A549 (cell line): ENCODE data around the gene TSTD2. TPM values are rescaled to one million over a fixed set of nuclear protein-coding genes. Genes with fewer than 3 reads are reported as not detected.

Source experiments
- ATAC-seq, 2 experiments: fragments of 200-7000 bp in 1 of 2; fragments of >200 bp in 1 of 2; cut with Nextera tagmentation in 1 of 2; cut with Tn5 transposase in 1 of 2; 3 replicates each; pipeline versions ENCODE4 v1.8.0 to v1.9.1; 2018 to 2020; ENCODE audit warnings: mild to moderate bottlenecking in 1 of 2, moderate library complexity in 1 of 2
- CTCF ChIA-PET: fragments of 300-600 bp; sonication (Branson Sonifier 250); formaldehyde crosslinking; extraction: SDS; loops from one replicate; lab custom pipeline; 2021; ENCODE audit warnings: antibody characterized with exemption, inconsistent platforms; lab: Yijun Ruan, JAX
- POLR2A ChIA-PET: fragments of 350-600 bp; formaldehyde crosslinking; extraction: SDS; loops from one replicate; lab custom pipeline; 2021; ENCODE audit warnings: antibody characterized with exemption, inconsistent platforms; lab: Yijun Ruan, JAX
- DNase-seq, 2 experiments: peaks; one replicate each; pipeline versions ENCODE4 v3.0.0 to v3.0.0-alpha.2; 2011 to 2016; ENCODE audit warnings: low read depth in 1 of 2, low spot score in 1 of 2
- FAIRE-seq: peaks from 2 replicates; lab custom pipeline; 2011; peaks lifted over from hg19 to GRCh38; lab: Jason Lieb, UNC
- H3K27ac ChIP-seq, 2 experiments: fragments of >200 bp; sonication (Bioruptor Twin); formaldehyde crosslinking; 3 replicates each; pipeline ENCODE4 v1.5.1; 2016 to 2017
- H3K4me1 ChIP-seq: fragments of >200 bp; sonication (Bioruptor Twin); formaldehyde crosslinking; 3 replicates; pipeline ENCODE4 v1.6.1; 2016
- H3K4me2 ChIP-seq: fragments of >200 bp; sonication (Bioruptor Twin); formaldehyde crosslinking; 3 replicates; pipeline ENCODE4 v1.6.1; 2016
- H3K4me3 ChIP-seq: fragments of >200 bp; sonication (Bioruptor Twin); formaldehyde crosslinking; 3 replicates; pipeline ENCODE4 v1.5.1; 2016
- H3K9me3 ChIP-seq: fragments of >200 bp; sonication (Bioruptor Twin); formaldehyde crosslinking; 3 replicates; pipeline ENCODE4 v1.6.1; 2016
- BHLHE40 ChIP-seq: IDR thresholded peaks from 2 replicates; pipeline ENCODE4 v1.6.1; 2012; ENCODE audit warnings: low read depth, low read length, inconsistent platforms
- CHD4 ChIP-seq: fragments of 200-600 bp; sonication (generic); IDR thresholded peaks from 2 replicates; pipeline ENCODE4 v1.6.1; 2016; ENCODE audit warnings: antibody characterized with exemption, mild to moderate bottlenecking, borderline replicate concordance
- EHF ChIP-seq: fragments of 250-450 bp; sonication (Bioruptor Pico); IDR thresholded peaks from 2 replicates; pipeline ENCODE4 v1.5.0; 2020; ENCODE audit warnings: mild to moderate bottlenecking
- EHMT2 ChIP-seq: fragments of 200-600 bp; sonication (generic); IDR thresholded peaks from 2 replicates; pipeline ENCODE4 v1.6.1; 2016; ENCODE audit warnings: antibody characterized with exemption, low read depth, mild to moderate bottlenecking, moderate library complexity
- ESRRA ChIP-seq: fragments of 150-350 bp; IDR thresholded peaks from 2 replicates; pipeline ENCODE4 v1.6.1; 2014; ENCODE audit warnings: mild to moderate bottlenecking, low read length, borderline replicate concordance
- FOSB ChIP-seq: fragments of 250-450 bp; sonication (Bioruptor Pico); IDR thresholded peaks from 2 replicates; pipeline ENCODE4 v1.5.0; 2020; ENCODE audit warnings: mild to moderate bottlenecking, moderate library complexity
- FOSL2 ChIP-seq, 2 experiments: fragments of 450-650 bp in 1 of 2; fragments of >200 bp in 1 of 2; sonication (Bioruptor Twin) in 1 of 2; formaldehyde crosslinking; IDR thresholded peaks; 2 replicates each; pipeline versions ENCODE4 v1.5.0 to v1.6.1; 2016 to 2020; ENCODE audit warnings: mild to moderate bottlenecking in 1 of 2, moderate library complexity in 1 of 2
- HDAC2 ChIP-seq: fragments of 200-600 bp; sonication (generic); IDR thresholded peaks from 2 replicates; pipeline ENCODE4 v1.6.1; 2016
- HEYL ChIP-seq: fragments of 250-450 bp; sonication (Bioruptor Pico); IDR thresholded peaks from 2 replicates; pipeline ENCODE4 v1.8.0; 2021; ENCODE audit warnings: mild to moderate bottlenecking, moderate library complexity
- HOXA7 ChIP-seq: fragments of 250-450 bp; sonication (Bioruptor Pico); IDR thresholded peaks from 2 replicates; pipeline ENCODE4 v1.5.0; 2020; ENCODE audit warnings: mild to moderate bottlenecking, moderate library complexity
- KDM1A ChIP-seq: fragments of 200-600 bp; sonication (generic); IDR thresholded peaks from 2 replicates; pipeline ENCODE4 v1.6.1; 2016; ENCODE audit warnings: low read depth, mild to moderate bottlenecking
- MYC ChIP-seq: IDR thresholded peaks from 2 replicates; pipeline ENCODE4 v1.6.1; 2012; ENCODE audit warnings: mild to moderate bottlenecking, inconsistent platforms, low read length, improper control_type of control experiment, borderline replicate concordance
- NFE2L2 ChIP-seq: fragments of 150-350 bp; conservative IDR thresholded peaks from 2 replicates; pipeline ENCODE4 v1.6.1; 2014; ENCODE audit warnings: low read length
- NPAS2 ChIP-seq: fragments of 250-450 bp; sonication (Bioruptor Pico); IDR thresholded peaks from 2 replicates; pipeline ENCODE4 v1.8.0; 2022; ENCODE audit warnings: mild to moderate bottlenecking, moderate library complexity, borderline replicate concordance
- PHF8 ChIP-seq: fragments of 200-600 bp; sonication (generic); IDR thresholded peaks from 2 replicates; pipeline ENCODE4 v1.6.1; 2016; ENCODE audit warnings: low read depth, mild to moderate bottlenecking, antibody characterized with exemption, moderate library complexity, borderline replicate concordance
- RAD21 ChIP-seq, 2 experiments: fragments of >200 bp in 1 of 2; sonication (Bioruptor Twin) in 1 of 2; formaldehyde crosslinking in 1 of 2; IDR thresholded peaks in 1 of 2; conservative IDR thresholded peaks in 1 of 2; 2 replicates in 1 of 2; 3 replicates in 1 of 2; pipeline ENCODE4 v1.6.1; 2012 to 2018; ENCODE audit warnings: inconsistent platforms in 1 of 2
- RARB ChIP-seq: fragments of 250-450 bp; sonication (Bioruptor Pico); IDR thresholded peaks from 2 replicates; pipeline ENCODE4 v1.8.0; 2021; ENCODE audit warnings: mild to moderate bottlenecking, moderate library complexity
- TFCP2L1 ChIP-seq: fragments of 250-450 bp; sonication (Bioruptor Pico); IDR thresholded peaks from 2 replicates; pipeline ENCODE4 v1.5.0; 2021; ENCODE audit warnings: mild to moderate bottlenecking
- TP53 ChIP-seq: fragments of 250-450 bp; sonication (Bioruptor Pico); IDR thresholded peaks from 2 replicates; pipeline ENCODE4 v1.5.0; 2021; ENCODE audit warnings: mild to moderate bottlenecking, moderate library complexity
- ZNF302 ChIP-seq: fragments of 250-450 bp; sonication (Bioruptor Pico); IDR thresholded peaks from 2 replicates; pipeline ENCODE4 v1.9.0; 2021; ENCODE audit warnings: inconsistent platforms, mild to moderate bottlenecking, moderate library complexity
- ZSCAN20 ChIP-seq: fragments of 250-450 bp; sonication (Bioruptor Pico); IDR thresholded peaks from 2 replicates; pipeline ENCODE4 v1.8.0; 2022; ENCODE audit warnings: mild to moderate bottlenecking, moderate library complexity
- WGBS: methylation state at CpG from one replicate; pipeline ENCODE4 v1.1.6; 2017; ENCODE audit errors: missing lambda C conversion rate; 5-methylcytosine and 5-hydroxymethylcytosine counted together
- polyA plus RNA-seq, 4 experiments: library from polyadenylated mRNA; depleted of rRNA in 3 of 4; stranded (reverse); fragments of >200 nt; fragmentation: RNase III in 1 of 4; extraction: RNeasy Plus Mini Kit Qiagen cat#74134 plus additional on column Dnase treatment in 1 of 4; gene quantifications; 2 replicates in 3 of 4; 3 replicates in 1 of 4; pipeline ENCODE4 v1.2.3, GENCODE V29; 2011 to 2017
- TF ChIP-seq, protein P1 (sequence below): fragments of 150-350 bp; IDR thresholded peaks from 2 replicates; pipeline ENCODE4 v1.6.1; 2014; ENCODE audit warnings: low read depth, mild to moderate bottlenecking, low read length
- TF ChIP-seq, protein P2 (sequence below): IDR thresholded peaks from 2 replicates; pipeline ENCODE4 v1.6.1; 2012
- TF ChIP-seq, protein P3 (sequence below): fragments of >200 bp; sonication (Bioruptor Twin); formaldehyde crosslinking; IDR thresholded peaks from 2 replicates; pipeline ENCODE4 v1.6.1; 2016

TSTD2 gene
- polyA plus RNA-seq, 2 of the 4 experiments (the other 2 are of a cell fraction), result 11.4 to 37.4 TPM

DNA sequence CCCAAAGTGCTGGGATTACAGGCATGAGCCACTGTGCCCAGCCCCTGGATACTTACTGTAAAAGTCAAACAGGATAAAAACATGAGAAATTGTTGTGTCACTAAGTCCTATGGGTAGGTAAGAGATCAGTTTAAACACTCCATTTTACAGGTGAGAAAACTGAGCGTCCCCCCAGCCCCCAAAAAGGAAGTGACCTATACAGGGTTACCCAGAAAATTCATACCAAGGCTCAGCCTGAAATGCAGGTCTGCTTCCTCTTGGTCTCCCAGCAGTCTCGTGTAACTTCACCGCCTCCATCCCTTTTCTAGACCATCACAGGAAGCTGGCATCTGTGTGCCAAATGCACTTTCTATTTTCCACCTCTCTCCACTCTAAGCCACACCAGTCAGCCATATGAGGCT is 74.5 kb downstream of the TSTD2 start:
- POLR2A ChIA-PET, result no interaction called here
- Histone ChIP-seq H3K4me3 (no peak overlapping the region), H3K4me1 (no peaks in the 10 kb centered on the region), H3K27ac (no peak overlapping the region), H3K9me3 (no peaks in the 10 kb centered on the region)
- no peak for DNase-seq
- no peak for FAIRE-seq
- 64% methylated on average over 3 of the region's 3 CpGs for WGBS
- no peak for ATAC-seq
- TF ChIP-seq BHLHE40, result no peak
- no peak for TF ChIP-seq ZSCAN20
- TF ChIP-seq, protein P1, sequence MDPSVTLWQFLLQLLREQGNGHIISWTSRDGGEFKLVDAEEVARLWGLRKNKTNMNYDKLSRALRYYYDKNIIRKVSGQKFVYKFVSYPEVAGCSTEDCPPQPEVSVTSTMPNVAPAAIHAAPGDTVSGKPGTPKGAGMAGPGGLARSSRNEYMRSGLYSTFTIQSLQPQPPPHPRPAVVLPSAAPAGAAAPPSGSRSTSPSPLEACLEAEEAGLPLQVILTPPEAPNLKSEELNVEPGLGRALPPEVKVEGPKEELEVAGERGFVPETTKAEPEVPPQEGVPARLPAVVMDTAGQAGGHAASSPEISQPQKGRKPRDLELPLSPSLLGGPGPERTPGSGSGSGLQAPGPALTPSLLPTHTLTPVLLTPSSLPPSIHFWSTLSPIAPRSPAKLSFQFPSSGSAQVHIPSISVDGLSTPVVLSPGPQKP, result no peak
- no peak for TF ChIP-seq ZNF302 (CRISPR knock-in tag)
- no peak for TF ChIP-seq EHMT2
- TF ChIP-seq NPAS2 (CRISPR knock-in tag), result no peak
- TF ChIP-seq EHF (CRISPR knock-in tag), result no peak
- TF ChIP-seq KDM1A, result no peak
- no peak for TF ChIP-seq HEYL (CRISPR knock-in tag)
- TF ChIP-seq, all 56 proteins: peak for 0
- H3K4me2 ChIP-seq, result no peak overlapping the region
- CTCF ChIA-PET, result interaction anchor here (1.6 to 2.6 kb wide), 2 partner anchors 11 to 40 kb away, joined by 5 to 13 read pairs; no protein-coding TSS in a partner anchor

DNA sequence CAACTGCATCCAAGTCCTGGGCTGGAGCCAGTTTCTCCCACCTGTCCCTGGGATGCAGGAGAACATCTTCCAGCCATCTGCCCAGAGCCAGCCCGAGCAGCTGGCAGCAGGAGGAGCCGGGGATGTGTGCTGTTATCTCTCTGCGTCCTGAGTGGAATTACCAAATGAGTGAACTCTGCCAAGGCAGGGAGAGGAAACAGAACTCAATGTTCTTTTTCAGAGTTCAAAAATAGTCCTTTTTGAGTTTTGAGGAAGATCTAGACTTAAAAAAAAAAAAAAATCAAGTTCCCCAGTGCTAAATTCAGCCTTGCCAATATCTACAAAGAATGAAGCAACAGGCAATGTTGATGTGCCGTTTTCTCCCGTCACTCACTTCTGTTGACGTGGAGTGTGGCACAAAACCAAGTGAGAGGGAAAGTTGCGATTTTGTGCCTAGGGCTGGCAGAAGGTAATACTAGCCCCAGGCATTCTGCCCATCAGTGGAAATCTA is 75.5 kb downstream of the TSTD2 start:
- no peak for ATAC-seq

DNA sequence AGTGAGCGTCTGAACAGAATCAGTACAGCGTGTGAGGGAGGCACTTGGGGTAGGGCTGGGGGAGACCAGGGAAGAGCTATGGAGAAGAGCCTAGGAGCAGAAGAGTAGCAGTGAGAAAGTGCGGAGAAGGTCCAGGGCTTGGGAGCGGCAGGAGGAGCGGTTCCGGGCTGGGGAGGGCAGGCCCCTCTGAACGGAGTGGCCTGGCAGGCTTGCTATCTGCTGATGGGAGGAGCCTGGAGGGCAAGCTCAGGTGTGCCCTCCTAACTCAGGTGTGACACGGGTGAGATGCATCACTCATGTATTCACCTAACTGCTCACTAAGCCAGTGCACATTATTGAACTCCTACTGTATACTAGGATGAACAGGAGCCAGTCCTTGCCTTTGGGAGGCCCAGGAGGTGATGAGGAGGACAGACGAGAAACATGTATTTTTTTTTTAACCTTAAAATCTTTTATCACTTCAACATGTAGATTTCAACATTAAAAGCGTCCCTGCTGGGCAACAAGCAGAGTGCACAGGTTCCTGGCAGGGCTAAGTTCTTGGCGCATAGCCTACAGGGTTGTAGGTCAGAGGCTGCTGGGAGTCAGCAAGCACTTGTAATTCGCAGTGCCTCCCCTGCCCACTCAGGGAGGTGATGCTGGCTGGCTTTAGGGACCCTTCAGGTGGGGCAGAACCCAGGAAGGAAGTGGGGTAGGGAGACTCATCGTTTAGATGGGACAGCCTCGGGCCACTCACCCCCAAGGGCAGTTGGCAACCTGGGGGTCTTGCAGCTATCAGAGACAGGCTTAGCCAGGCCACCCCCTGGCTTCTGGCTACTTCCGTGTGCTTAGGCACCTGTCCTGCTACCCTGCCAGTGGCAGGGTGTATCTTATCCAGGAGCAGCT is 76.2 kb downstream of the TSTD2 start:
- ATAC-seq, result peak in 1 of 2 experiments; percentile 32; a peak in 1 of 6 replicates
- Histone ChIP-seq H3K4me3 (no peak overlapping the region), H3K27ac (no peak overlapping the region), H3K4me1 (no peaks in the 10 kb centered on the region), H3K9me3 (no peaks in the 10 kb centered on the region), H3K4me2 (no peak overlapping the region)
- POLR2A ChIA-PET, result no interaction called here
- no peak for FAIRE-seq
- WGBS, result 75% methylated on average over 12 of the region's 15 CpGs
- CTCF ChIA-PET, result interaction anchor here (0.6 to 2.8 kb wide), 3 partner anchors 41 to 89 kb away, joined by 3 to 9 read pairs (median 6); no protein-coding TSS in a partner anchor
- no peak for DNase-seq
- no peak for TF ChIP-seq TFCP2L1 (CRISPR knock-in tag)
- no peak for TF ChIP-seq MYC
- no peak for TF ChIP-seq RARB (CRISPR knock-in tag)
- TF ChIP-seq ESRRA, result no peak
- TF ChIP-seq, protein P2, sequence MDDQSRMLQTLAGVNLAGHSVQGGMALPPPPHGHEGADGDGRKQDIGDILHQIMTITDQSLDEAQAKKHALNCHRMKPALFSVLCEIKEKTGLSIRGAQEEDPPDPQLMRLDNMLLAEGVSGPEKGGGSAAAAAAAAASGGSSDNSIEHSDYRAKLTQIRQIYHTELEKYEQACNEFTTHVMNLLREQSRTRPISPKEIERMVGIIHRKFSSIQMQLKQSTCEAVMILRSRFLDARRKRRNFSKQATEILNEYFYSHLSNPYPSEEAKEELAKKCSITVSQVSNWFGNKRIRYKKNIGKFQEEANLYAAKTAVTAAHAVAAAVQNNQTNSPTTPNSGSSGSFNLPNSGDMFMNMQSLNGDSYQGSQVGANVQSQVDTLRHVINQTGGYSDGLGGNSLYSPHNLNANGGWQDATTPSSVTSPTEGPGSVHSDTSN, result no peak
- no peak for TF ChIP-seq PHF8
- TF ChIP-seq, protein P1, result no peak
- TF ChIP-seq TP53 (CRISPR knock-in tag), result no peak
- TF ChIP-seq FOSL2 (IDR thresholded peaks at IDR 0.05), result no peak
- TF ChIP-seq FOSL2 (CRISPR knock-in tag; IDR thresholded peaks at IDR 0.05), result no peak

More for the DNA sequence above, 75.5 kb downstream of the TSTD2 start:
- H3K4me2 ChIP-seq, result no peak overlapping the region
- no peak overlapping the region for H3K4me3 ChIP-seq
- no peak overlapping the region for H3K27ac ChIP-seq
- TF ChIP-seq FOSB (CRISPR knock-in tag) (no peak), CHD4 (no peak), ZSCAN20 (no peak), HOXA7 (CRISPR knock-in tag) (no peak), RAD21 (conservative IDR thresholded peaks at IDR 0.05 in 1 of 2, IDR thresholded peaks at IDR 0.05 in 1 of 2) (no peak), HEYL (CRISPR knock-in tag) (no peak), TP53 (CRISPR knock-in tag) (no peak), NFE2L2 (no peak), HDAC2 (no peak)
- TF ChIP-seq, protein P1, result no peak
- TF ChIP-seq, protein P2, result no peak
- TF ChIP-seq, protein P3, sequence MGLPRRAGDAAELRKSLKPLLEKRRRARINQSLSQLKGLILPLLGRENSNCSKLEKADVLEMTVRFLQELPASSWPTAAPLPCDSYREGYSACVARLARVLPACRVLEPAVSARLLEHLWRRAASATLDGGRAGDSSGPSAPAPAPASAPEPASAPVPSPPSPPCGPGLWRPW, result no peak
- H3K9me3 ChIP-seq, result no peaks in the 10 kb centered on the region
- ChIA-PET POLR2A (no interaction called here), CTCF (interaction anchor here (0.6 to 2.8 kb wide), 4 partner anchors 41 to 89 kb away, joined by 3 to 9 read pairs (median 4); no protein-coding TSS in a partner anchor)
- DNase-seq (no peak), FAIRE-seq (no peak)
- WGBS, result 74% methylated on average over 7 of the region's 7 CpGs
- H3K4me1 ChIP-seq, result no peaks in the 10 kb centered on the region
